ENCODE measurements around the gene CUX1. TPM values are rescaled to one million over a fixed set of nuclear protein-coding genes. Genes with fewer than 3 reads are reported as not detected.
"Not testable (repeated sequence)": the region's sequence is repeated elsewhere in the genome, so short reads cannot be mapped to it uniquely, and the experiment has no call there.

CUX1 gene
- total RNA-seq, 8 experiments from 2014 or later, result 9.2 to 52.7 (median 24.2) TPM

GRCh38 chr7:101835136-101835535, 17.7 kb downstream of the CUX1 start:
- H3K4me3 ChIP-seq, result no peak overlapping the region
- 90 to 100% (median 96%) methylated on average over 2 to 10 of the region's 12 CpGs; no CpG with 5 or more reads in 2 of the 10 experiments for WGBS, 10 experiments
- ATAC-seq (replicated peaks in 6 of 8), result no peak
- in situ Hi-C loops (cut with MboI; ENCODE audit: low pct_unique_long_range_greater_than_20kb in 2 of 9, low sequenced_read_pairs in 9 of 9, unreplicated experiment in 9 of 9), result no loop called here
- no peaks in the 10 kb centered on the region for H3K4me1 ChIP-seq (replicated peaks in 1 of 2)
- no peak overlapping the region for H3K27ac ChIP-seq

DNA sequence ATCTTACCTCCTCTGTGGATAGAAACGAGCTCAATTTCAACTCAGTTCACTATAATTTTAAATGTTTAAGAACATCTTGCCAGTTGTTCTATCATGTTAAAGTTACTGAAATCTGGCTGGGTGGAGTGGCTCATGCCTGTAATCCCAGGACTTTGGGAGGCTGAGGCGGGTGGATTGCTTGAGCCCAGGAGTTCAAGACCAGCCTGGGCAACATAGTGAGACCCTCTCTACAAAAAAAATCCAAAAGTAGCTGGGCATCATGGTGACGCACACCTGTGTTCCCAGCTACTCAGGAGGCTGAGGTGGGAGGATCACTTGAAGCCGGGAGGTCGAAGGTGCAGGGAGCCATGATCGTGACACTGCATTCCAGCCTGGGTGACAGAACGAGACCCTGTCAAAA, 20.0 kb downstream of the CUX1 start:
- 93 to 100% (median 99%) methylated on average over 1 to 5 of the region's 7 CpGs; no CpG with 5 or more reads in 2 of the 10 experiments for WGBS, 10 experiments
- ATAC-seq (replicated peaks in 6 of 8); H3K4me1 ChIP-seq (replicated peaks in 1 of 2); H3K27ac ChIP-seq; in situ Hi-C loops (cut with MboI; ENCODE audit: low pct_unique_long_range_greater_than_20kb in 2 of 9, low sequenced_read_pairs in 9 of 9, unreplicated experiment in 9 of 9); H3K4me3 ChIP-seq: not testable (repeated sequence)

- WGBS, 10 experiments, result 90 to 100% (median 92%) methylated on average over 1 to 8 of the region's 17 CpGs; no CpG with 5 or more reads in 4 of the 10 experiments
- ATAC-seq (replicated peaks in 6 of 8), result no peak
- H3K4me1 ChIP-seq (replicated peaks in 1 of 2), result no peaks in the 10 kb centered on the region
- in situ Hi-C loops (cut with MboI; ENCODE audit: low pct_unique_long_range_greater_than_20kb in 2 of 9, low sequenced_read_pairs in 9 of 9, unreplicated experiment in 9 of 9), result no loop called here
- no peak overlapping the region for H3K4me3 ChIP-seq
- H3K27ac ChIP-seq, result no peak overlapping the region
These were observed 21.5 kb downstream of the CUX1 start for GRCh38 chr7:101838837-101839483.

DNA sequence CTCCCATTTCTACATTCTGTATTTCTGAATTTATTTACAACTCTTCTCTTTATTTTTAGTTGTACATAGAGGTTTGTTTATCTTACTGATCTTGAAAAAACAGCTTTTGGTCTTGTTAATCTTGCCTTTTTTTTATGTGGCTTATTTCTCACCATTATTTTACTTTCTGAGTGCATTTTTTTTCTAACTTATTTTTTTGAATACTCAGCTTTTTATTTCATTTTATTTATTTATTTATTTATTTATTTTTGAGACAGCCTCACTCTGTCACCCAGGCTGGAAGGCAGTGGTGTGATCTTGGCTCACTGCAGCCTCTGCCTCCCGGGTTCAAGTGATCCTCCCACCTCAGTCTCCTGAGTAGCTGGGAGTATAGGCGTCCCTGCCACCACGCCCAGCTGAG, 23.9 kb downstream of the CUX1 start:
- no peak overlapping the region for H3K4me3 ChIP-seq
- no peak for ATAC-seq (replicated peaks in 6 of 8)
- no peaks in the 10 kb centered on the region for H3K4me1 ChIP-seq (replicated peaks in 1 of 2)
- H3K27ac ChIP-seq, result no peak overlapping the region
- in situ Hi-C loops (cut with MboI; ENCODE audit: low pct_unique_long_range_greater_than_20kb in 2 of 9, low sequenced_read_pairs in 9 of 9, unreplicated experiment in 9 of 9), result no loop called here
- 77 to 100% (median 97%) methylated on average over 1 to 3 of the region's 3 CpGs; no CpG with 5 or more reads in 4 of the 10 experiments for WGBS, 10 experiments

- Histone ChIP-seq H3K27ac (no peak overlapping the region), H3K4me1 (replicated peaks in 1 of 2) (no peaks in the 10 kb centered on the region), H3K4me3 (no peak overlapping the region)
- in situ Hi-C loops (cut with MboI; ENCODE audit: low pct_unique_long_range_greater_than_20kb in 2 of 9, low sequenced_read_pairs in 9 of 9, unreplicated experiment in 9 of 9), result no loop called here
- 56 to 94% (median 76%) methylated on average over 2 to 9 of the region's 13 CpGs for WGBS, 10 experiments
- no peak for ATAC-seq (replicated peaks in 6 of 8)
These were observed 26.2 kb downstream of the CUX1 start for GRCh38 chr7:101843293-101844271.

- in situ Hi-C loops (cut with MboI; ENCODE audit: low pct_unique_long_range_greater_than_20kb in 2 of 9, low sequenced_read_pairs in 9 of 9, unreplicated experiment in 9 of 9), result no loop called here
- peak in 5 of 8 experiments; percentile 40 to 98 (median 92) for ATAC-seq (replicated peaks in 6 of 8)
- Histone ChIP-seq H3K27ac (no peak overlapping the region), H3K4me3 (no peak overlapping the region), H3K4me1 (replicated peaks in 1 of 2) (no peaks in the 10 kb centered on the region)
- 0 to 92% (median 63%) methylated on average over 2 of the region's 2 CpGs; no CpG with 5 or more reads in 5 of the 10 experiments for WGBS, 10 experiments
These were observed 28.5 kb downstream of the CUX1 start for GRCh38 chr7:101845974-101846373.

DNA sequence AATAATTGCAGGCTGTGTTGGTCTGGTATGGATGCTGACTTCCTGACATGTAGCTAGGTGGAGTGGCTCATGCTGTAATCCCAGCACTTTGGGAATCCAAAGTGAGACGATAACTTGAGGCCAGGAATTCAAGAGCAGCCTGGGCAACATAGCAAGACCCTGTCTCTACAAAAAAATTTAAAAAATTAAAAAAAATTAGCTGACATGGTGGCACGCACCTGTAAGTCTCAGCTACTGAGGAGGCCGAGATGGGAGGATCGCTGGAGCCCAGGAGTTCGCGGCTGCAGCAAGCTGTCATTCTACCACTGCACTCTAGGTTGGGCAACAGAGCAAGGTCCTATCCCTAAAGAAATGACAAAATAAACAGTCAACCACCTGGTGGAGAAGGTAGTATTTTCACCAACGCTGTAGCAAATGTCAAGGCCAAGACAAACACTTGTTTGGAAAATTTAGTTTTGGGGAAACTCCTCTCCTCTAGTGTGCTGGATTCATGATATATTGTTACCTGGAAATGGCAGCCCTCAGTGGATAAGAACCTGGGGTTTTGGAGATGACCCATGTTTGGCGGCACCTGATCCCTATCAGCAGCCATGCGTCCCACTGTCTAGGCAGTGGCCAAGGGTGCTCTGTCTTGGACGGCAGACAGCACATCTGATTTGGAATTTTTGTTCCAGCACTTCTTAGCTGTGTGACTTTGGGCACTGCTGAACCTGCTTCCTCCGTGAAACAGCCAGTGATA, 29.5 kb downstream of the CUX1 start:
- no peaks in the 10 kb centered on the region for H3K4me1 ChIP-seq (replicated peaks in 1 of 2)
- in situ Hi-C loops (cut with MboI; ENCODE audit: low pct_unique_long_range_greater_than_20kb in 2 of 9, low sequenced_read_pairs in 9 of 9, unreplicated experiment in 9 of 9), result no loop called here
- no peak overlapping the region for H3K27ac ChIP-seq
- ATAC-seq (replicated peaks in 6 of 8), result no peak
- H3K4me3 ChIP-seq, result no peak overlapping the region
- WGBS, 10 experiments, result 80 to 100% (median 98%) methylated on average over 1 to 7 of the region's 11 CpGs; no CpG with 5 or more reads in 1 of the 10 experiments

DNA sequence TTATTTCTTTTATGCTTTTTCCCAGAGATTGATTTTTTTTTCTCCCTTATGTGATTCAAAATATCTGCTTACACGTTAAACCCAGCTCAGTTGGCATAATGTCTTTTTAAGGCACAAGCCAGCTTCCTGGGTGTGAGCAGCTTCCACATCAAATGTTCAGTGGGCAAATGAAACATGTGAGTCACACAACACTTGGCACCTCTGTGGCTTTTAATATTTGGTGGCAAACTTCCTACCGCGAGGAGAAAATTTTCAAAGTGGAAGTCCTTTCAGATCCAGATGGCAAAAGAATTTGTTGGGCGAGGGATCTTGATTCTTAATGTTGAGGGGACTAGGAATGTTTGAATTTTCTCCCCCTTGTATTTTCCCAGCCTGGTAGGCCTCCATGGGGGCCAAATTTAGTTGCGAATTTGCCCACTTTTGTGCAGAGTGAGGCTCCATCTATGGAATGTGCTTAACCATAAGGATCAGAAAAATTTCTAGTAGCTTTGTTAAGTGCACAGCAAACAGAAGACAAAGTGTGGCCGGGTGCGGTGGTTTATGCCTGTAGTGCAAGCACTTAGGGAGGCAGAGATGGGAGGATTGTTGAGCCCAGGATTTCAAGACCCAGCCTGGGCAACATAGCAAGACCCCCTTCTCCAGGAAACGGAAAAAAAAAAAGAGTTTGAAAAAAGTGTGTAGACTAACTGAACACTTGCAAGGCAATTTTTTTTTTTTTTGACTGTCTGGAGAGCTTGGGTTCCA, 31.0 kb downstream of the CUX1 start:
- Histone ChIP-seq H3K4me3 (no peak overlapping the region), H3K27ac (no peak overlapping the region), H3K4me1 (replicated peaks in 1 of 2) (no peaks in the 10 kb centered on the region)
- 8 to 100% (median 90%) methylated on average over 2 to 8 of the region's 8 CpGs for WGBS, 10 experiments
- ATAC-seq (replicated peaks in 6 of 8), result no peak
- in situ Hi-C loops (cut with MboI; ENCODE audit: low pct_unique_long_range_greater_than_20kb in 2 of 9, low sequenced_read_pairs in 9 of 9, unreplicated experiment in 9 of 9), result no loop called here

DNA sequence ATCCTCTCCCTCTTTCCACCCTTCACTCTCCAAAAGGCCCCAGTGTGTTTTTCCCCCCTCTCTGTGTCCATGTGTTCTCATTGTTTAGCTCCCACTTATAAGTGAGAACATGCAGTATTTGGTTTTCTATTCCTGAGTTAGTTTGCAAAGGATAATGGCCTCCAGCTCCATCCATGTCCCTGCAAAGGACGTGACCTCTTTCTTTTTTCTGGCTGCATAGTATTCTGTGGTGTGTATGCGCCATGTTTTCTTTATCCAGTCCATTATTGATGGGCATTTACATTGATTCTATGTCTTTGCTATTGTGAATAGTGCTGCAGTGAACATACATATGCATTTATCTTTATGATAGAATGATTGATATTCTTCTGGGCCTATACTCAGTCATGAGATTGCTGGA, 31.9 kb downstream of the CUX1 start:
- ATAC-seq (replicated peaks in 6 of 8); H3K4me3 ChIP-seq; H3K4me1 ChIP-seq (replicated peaks in 1 of 2); in situ Hi-C loops (cut with MboI; ENCODE audit: low pct_unique_long_range_greater_than_20kb in 2 of 9, low sequenced_read_pairs in 9 of 9, unreplicated experiment in 9 of 9); H3K27ac ChIP-seq: not testable (repeated sequence)
- WGBS, 10 experiments, result 80 to 100% (median 100%) methylated on average over 2 of the region's 2 CpGs; no CpG with 5 or more reads in 2 of the 10 experiments

DNA sequence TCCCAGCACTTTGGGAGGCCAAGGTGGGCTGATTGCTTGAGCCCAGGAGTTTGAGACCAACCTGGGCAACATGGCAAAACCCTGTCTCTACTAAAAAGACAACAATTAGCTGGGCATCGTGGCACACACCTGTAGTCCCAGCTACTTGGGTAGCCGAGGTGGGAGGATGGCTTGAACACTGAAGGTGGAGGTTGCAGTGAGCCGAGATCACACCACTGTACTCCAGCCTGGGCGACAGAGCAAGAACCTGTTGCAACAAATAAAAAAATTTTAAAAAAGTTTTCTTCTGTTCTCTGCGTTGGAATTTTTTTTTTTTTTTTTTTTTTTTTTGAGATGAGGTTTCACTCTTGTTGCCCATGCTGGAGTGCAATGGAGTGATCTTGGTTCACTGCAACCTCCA, 34.9 kb downstream of the CUX1 start:
- in situ Hi-C loops (cut with MboI; ENCODE audit: low pct_unique_long_range_greater_than_20kb in 2 of 9, low sequenced_read_pairs in 9 of 9, unreplicated experiment in 9 of 9), result not testable (repeated sequence)

GRCh38 chr7:101853684-101854083, 36.3 kb downstream of the CUX1 start:
- ATAC-seq (replicated peaks in 6 of 8), result no peak
- in situ Hi-C loops (cut with MboI; ENCODE audit: low pct_unique_long_range_greater_than_20kb in 2 of 9, low sequenced_read_pairs in 9 of 9, unreplicated experiment in 9 of 9), result no loop called here

More for the DNA sequence above, 34.9 kb downstream of the CUX1 start:
- not testable (repeated sequence) for H3K27ac ChIP-seq; H3K4me3 ChIP-seq; ATAC-seq (replicated peaks in 6 of 8)
- peaks cover 5 to 20% of the 10 kb centered on the region in 2 donors for H3K4me1 ChIP-seq (replicated peaks in 1 of 2)
- 73 to 100% (median 93%) methylated on average over 1 to 4 of the region's 5 CpGs; no CpG with 5 or more reads in 3 of the 10 experiments for WGBS, 10 experiments

More at GRCh38 chr7:101853684-101854083, 36.3 kb downstream of the CUX1 start:
- no peak overlapping the region for H3K4me3 ChIP-seq
- H3K27ac ChIP-seq, result no peak overlapping the region
- WGBS, 10 experiments, result 90 to 100% (median 100%) methylated on average over 1 to 7 of the region's 7 CpGs; no CpG with 5 or more reads in 5 of the 10 experiments
- peaks cover 8 to 23% of the 10 kb centered on the region in 2 donors for H3K4me1 ChIP-seq (replicated peaks in 1 of 2)

Data from motor neuron (in vitro differentiated cells).